Progenitor cell of endocrine pancreas (in vitro differentiated cells): Measurements from ENCODE around the gene YJEFN3. TPM values are rescaled to one million over a fixed set of nuclear protein-coding genes. Genes with fewer than 3 reads are reported as not detected.

Experiments
- DNase-seq: peaks from one replicate; pipeline ENCODE4 v3.0.0; 2021; ENCODE audit warnings: low spot score; ENCODE audit not compliant: unreplicated experiment
- H3K27ac Mint-ChIP-seq: 2 replicates; pipeline ENCODE4 v1.8.0; 2021; ENCODE audit warnings: mild to moderate bottlenecking, moderate library complexity, mixed read lengths
- H3K27me3 Mint-ChIP-seq: 2 replicates; pipeline ENCODE4 v1.8.0; 2021; ENCODE audit warnings: mixed read lengths
- H3K36me3 Mint-ChIP-seq: 2 replicates; pipeline ENCODE4 v1.8.0; 2022; ENCODE audit warnings: mixed read lengths; ENCODE audit not compliant: insufficient read depth
- H3K4me1 Mint-ChIP-seq: 2 replicates; pipeline ENCODE4 v1.8.0; 2021; ENCODE audit warnings: low read depth, mixed read lengths
- H3K4me3 Mint-ChIP-seq: 2 replicates; pipeline ENCODE4 v1.8.0; 2021; ENCODE audit warnings: low read depth, mild to moderate bottlenecking, moderate library complexity, mixed read lengths
- H3K9me3 Mint-ChIP-seq: 2 replicates; pipeline ENCODE4 v1.8.0; 2021; ENCODE audit warnings: low read depth, mixed read lengths
- total RNA-seq: library from RNA; stranded (reverse); gene quantifications from 2 replicates; pipeline ENCODE4 v1.2.1, GENCODE V29; 2021
- TF ChIP-seq, protein P1 (sequence below): fragments of 200-600 bp; sonication (generic); IDR thresholded peaks from one replicate; pipeline ENCODE4 v1.5.0; 2021; ENCODE audit warnings: antibody characterized with exemption, mild to moderate bottlenecking; ENCODE audit not compliant: unreplicated experiment

The YJEFN3 gene
- total RNA-seq, 1 donor from 2014 or later: 27.6 TPM

DNA sequence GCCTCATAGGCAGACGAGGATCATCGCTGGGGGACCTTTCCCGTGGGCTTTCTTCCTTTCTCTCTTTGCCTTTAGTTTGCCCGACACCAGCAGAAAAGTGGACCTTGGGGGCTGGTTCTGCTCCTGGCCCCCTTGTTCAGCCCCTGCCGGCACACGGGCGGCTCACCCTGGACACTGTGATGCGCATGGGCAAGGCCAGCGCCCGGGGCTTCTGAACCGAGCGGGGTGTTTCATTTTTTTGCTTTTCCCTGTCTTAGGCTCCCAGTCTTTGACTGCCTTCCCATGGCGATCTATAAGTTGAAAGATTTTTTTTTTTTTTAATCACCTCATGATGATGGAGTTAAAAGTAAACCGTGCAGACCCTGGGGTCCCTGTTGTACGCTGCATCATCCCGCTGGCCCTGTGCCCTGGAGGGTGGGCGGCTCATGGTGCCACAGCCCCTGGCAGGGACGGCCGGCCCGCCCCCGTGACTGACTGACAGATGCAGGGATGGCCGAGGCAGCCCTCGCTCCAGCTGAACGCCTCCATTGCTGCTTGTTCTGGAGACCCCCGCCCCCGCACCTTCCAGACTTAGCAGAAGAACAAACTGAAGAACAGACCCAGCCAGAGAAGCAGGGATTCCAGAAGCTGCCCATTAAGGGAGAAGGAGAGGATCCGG lies 22.9 kb upstream of the YJEFN3 start:
- H3K9me3 Mint-ChIP-seq: no peaks in the 10 kb centered on the region
- H3K4me3 Mint-ChIP-seq: no peak overlapping the region
- TF ChIP-seq, protein P1, sequence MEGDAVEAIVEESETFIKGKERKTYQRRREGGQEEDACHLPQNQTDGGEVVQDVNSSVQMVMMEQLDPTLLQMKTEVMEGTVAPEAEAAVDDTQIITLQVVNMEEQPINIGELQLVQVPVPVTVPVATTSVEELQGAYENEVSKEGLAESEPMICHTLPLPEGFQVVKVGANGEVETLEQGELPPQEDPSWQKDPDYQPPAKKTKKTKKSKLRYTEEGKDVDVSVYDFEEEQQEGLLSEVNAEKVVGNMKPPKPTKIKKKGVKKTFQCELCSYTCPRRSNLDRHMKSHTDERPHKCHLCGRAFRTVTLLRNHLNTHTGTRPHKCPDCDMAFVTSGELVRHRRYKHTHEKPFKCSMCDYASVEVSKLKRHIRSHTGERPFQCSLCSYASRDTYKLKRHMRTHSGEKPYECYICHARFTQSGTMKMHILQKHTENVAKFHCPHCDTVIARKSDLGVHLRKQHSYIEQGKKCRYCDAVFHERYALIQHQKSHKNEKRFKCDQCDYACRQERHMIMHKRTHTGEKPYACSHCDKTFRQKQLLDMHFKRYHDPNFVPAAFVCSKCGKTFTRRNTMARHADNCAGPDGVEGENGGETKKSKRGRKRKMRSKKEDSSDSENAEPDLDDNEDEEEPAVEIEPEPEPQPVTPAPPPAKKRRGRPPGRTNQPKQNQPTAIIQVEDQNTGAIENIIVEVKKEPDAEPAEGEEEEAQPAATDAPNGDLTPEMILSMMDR: no peak
- peaks cover 21% of the 10 kb centered on the region for H3K36me3 Mint-ChIP-seq
- H3K27ac Mint-ChIP-seq: no peak overlapping the region
- no peak for DNase-seq
- H3K4me1 Mint-ChIP-seq: no peaks in the 10 kb centered on the region
- no peaks in the 10 kb centered on the region for H3K27me3 Mint-ChIP-seq

DNA sequence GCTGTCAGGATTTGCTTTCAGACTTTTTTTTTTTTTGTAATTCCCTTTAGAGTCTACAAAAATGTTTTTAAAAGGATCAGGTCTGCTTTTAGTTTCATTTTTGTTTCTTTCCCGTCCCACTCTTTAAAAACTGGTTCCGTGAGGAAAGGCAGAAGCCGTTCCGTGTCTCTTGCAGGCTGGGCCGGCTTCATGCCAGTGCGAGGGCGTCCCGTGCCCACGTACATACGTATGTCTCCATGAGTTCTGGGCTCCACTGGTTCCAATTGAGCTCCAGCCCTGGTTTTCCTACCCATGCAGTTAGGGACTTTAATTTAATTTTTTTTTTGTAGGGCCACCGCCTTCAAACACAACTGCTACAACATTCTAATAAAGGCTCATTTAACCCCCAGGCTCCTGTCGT lies 22.1 kb upstream of the YJEFN3 start:
- H3K27ac Mint-ChIP-seq: no peak overlapping the region
- H3K36me3 Mint-ChIP-seq: peaks cover 18% of the 10 kb centered on the region
- no peak overlapping the region for H3K4me3 Mint-ChIP-seq
- no peaks in the 10 kb centered on the region for H3K27me3 Mint-ChIP-seq
- TF ChIP-seq, protein P1: no peak
- no peaks in the 10 kb centered on the region for H3K9me3 Mint-ChIP-seq
- no peaks in the 10 kb centered on the region for H3K4me1 Mint-ChIP-seq
- DNase-seq: no peak

GRCh38 chr19:19507354-19507753 lies 21.4 kb upstream of the YJEFN3 start:
- Mint-ChIP-seq H3K36me3 (peaks cover 16% of the 10 kb centered on the region), H3K27me3 (no peaks in the 10 kb centered on the region), H3K27ac (no peak overlapping the region), H3K4me1 (no peaks in the 10 kb centered on the region), H3K4me3 (no peak overlapping the region), H3K9me3 (no peaks in the 10 kb centered on the region)
- no peak for DNase-seq
- TF ChIP-seq, protein P1: no peak

- no peaks in the 10 kb centered on the region for H3K9me3 Mint-ChIP-seq
- H3K4me1 Mint-ChIP-seq: no peaks in the 10 kb centered on the region
- no peak overlapping the region for H3K4me3 Mint-ChIP-seq
- no peaks in the 10 kb centered on the region for H3K27me3 Mint-ChIP-seq
- H3K36me3 Mint-ChIP-seq: peaks cover 11% of the 10 kb centered on the region
- DNase-seq: no peak
- TF ChIP-seq, protein P1: no peak
- H3K27ac Mint-ChIP-seq: peak overlapping the region; percentile 24
Measured at GRCh38 chr19:19508217-19508616, 20.5 kb upstream of the YJEFN3 start.

- H3K4me3 Mint-ChIP-seq: no peak overlapping the region
- peak overlapping the region; percentile 71 for H3K27ac Mint-ChIP-seq
- no peaks in the 10 kb centered on the region for H3K4me1 Mint-ChIP-seq
- H3K36me3 Mint-ChIP-seq: peaks cover 10% of the 10 kb centered on the region
- TF ChIP-seq, protein P1: no peak
- DNase-seq: no peak
- H3K27me3 Mint-ChIP-seq: no peaks in the 10 kb centered on the region
- H3K9me3 Mint-ChIP-seq: no peaks in the 10 kb centered on the region
Measured at GRCh38 chr19:19510432-19510831, 18.3 kb upstream of the YJEFN3 start.
